Neuronal stem cell (in vitro differentiated cells): ENCODE measurements around the gene LRRC27.

Experiments used
- DNase-seq: peaks from one replicate; pipeline ENCODE4 v3.0.0-alpha.2; 2013; ENCODE audit warnings: low spot score
- H2AFZ ChIP-seq: one replicate; pipeline ENCODE4 v1.6.1; 2013; ENCODE audit warnings: mild to moderate bottlenecking, low read length, inconsistent platforms
- H2AK5ac ChIP-seq: 2 replicates; pipeline ENCODE4 v1.6.1; 2013; ENCODE audit warnings: low read depth, mild to moderate bottlenecking, inconsistent platforms, low read length, moderate library complexity, mixed read lengths
- H2BK120ac ChIP-seq: 2 replicates; pipeline ENCODE4 v1.6.1; 2013; ENCODE audit warnings: low read depth, mild to moderate bottlenecking, inconsistent platforms, low read length, moderate library complexity, mixed read lengths
- H2BK12ac ChIP-seq: one replicate; pipeline ENCODE4 v1.6.1; 2013; ENCODE audit warnings: low read length, inconsistent platforms
- H2BK15ac ChIP-seq: 2 replicates; pipeline ENCODE4 v1.6.1; 2013; ENCODE audit warnings: mild to moderate bottlenecking, low read length, inconsistent platforms, mixed read lengths
- H2BK5ac ChIP-seq: one replicate; pipeline ENCODE4 v1.6.1; 2013; ENCODE audit warnings: inconsistent platforms, mild to moderate bottlenecking, low read length, moderate library complexity
- H3K14ac ChIP-seq: one replicate; pipeline ENCODE4 v1.6.1; 2013; ENCODE audit warnings: low read length, inconsistent platforms
- H3K18ac ChIP-seq: 2 replicates; pipeline ENCODE4 v1.6.1; 2013; ENCODE audit warnings: low read length, inconsistent platforms
- H3K23ac ChIP-seq: 2 replicates; pipeline ENCODE4 v1.6.1; 2013; ENCODE audit warnings: low read depth, mild to moderate bottlenecking, mixed read lengths, low read length, inconsistent platforms; ENCODE audit not compliant: poor library complexity
- H3K27ac ChIP-seq: replicated peaks from 3 replicates; pipeline ENCODE4 v1.5.1; 2013; ENCODE audit warnings: low read length, inconsistent platforms
- H3K27me3 ChIP-seq, 3 experiments: 2 replicates each; pipeline ENCODE4 v1.6.1; 2013; ENCODE audit warnings: low read length in 3 of 3, mild to moderate bottlenecking in 2 of 3, inconsistent platforms in 1 of 3, low read depth in 1 of 3, mixed read lengths in 1 of 3, moderate library complexity in 1 of 3; ENCODE audit not compliant: control insufficient read depth in 3 of 3, insufficient read depth in 3 of 3
- H3K36me3 ChIP-seq, 2 donors: replicated peaks in 1 of 2; 2 replicates each; pipeline ENCODE4 v1.6.1; 2013; ENCODE audit warnings: low read length in 2 of 2; ENCODE audit not compliant: control insufficient read depth in 2 of 2, insufficient read depth in 2 of 2
- H3K4ac ChIP-seq: 2 replicates; pipeline ENCODE4 v1.6.1; 2013; ENCODE audit warnings: inconsistent platforms, mild to moderate bottlenecking, low read length, moderate library complexity
- H3K4me1 ChIP-seq, 2 donors: 1 replicate in 1 of 2; 2 replicates in 1 of 2; pipeline ENCODE4 v1.6.1; 2013; ENCODE audit warnings: low read length in 2 of 2, low read depth in 1 of 2; ENCODE audit not compliant: control insufficient read depth in 2 of 2, insufficient read depth in 1 of 2
- H3K4me2 ChIP-seq: one replicate; pipeline ENCODE4 v1.6.1; 2013; ENCODE audit warnings: mild to moderate bottlenecking, low read length, inconsistent platforms; ENCODE audit not compliant: insufficient read depth, poor library complexity, severe bottlenecking
- H3K4me3 ChIP-seq, 2 donors: 2 replicates each; pipeline ENCODE4 v1.5.1; 2013; ENCODE audit warnings: low read length in 2 of 2, mild to moderate bottlenecking in 2 of 2, inconsistent platforms in 1 of 2, moderate library complexity in 1 of 2
- H3K79me1 ChIP-seq: one replicate; pipeline ENCODE4 v1.6.1; 2013; ENCODE audit warnings: low read depth, mild to moderate bottlenecking, inconsistent platforms, low read length, moderate library complexity
- H3K9ac ChIP-seq: one replicate; pipeline ENCODE4 v1.6.1; 2013; ENCODE audit warnings: mild to moderate bottlenecking, low read depth, low read length, inconsistent platforms; ENCODE audit not compliant: poor library complexity
- H3K9me3 ChIP-seq, 2 donors: replicated peaks in 1 of 2; 2 replicates each; pipeline versions ENCODE3 to v1.6.1; 2013; ENCODE audit warnings: low read length in 2 of 2, mild to moderate bottlenecking in 2 of 2, inconsistent platforms in 1 of 2, low read depth in 1 of 2, mixed read lengths in 1 of 2, moderate library complexity in 1 of 2; ENCODE audit not compliant: control insufficient read depth in 2 of 2, insufficient read depth in 1 of 2
- H4K8ac ChIP-seq: one replicate; pipeline ENCODE4 v1.6.1; 2013; ENCODE audit warnings: low read depth, mild to moderate bottlenecking, inconsistent platforms, low read length, moderate library complexity
- H4K91ac ChIP-seq: one replicate; pipeline ENCODE4 v1.6.1; 2013; ENCODE audit warnings: low read length, low read depth, mild to moderate bottlenecking, inconsistent platforms; ENCODE audit not compliant: poor library complexity
- WGBS, 2 donors: extraction: QIAGEN DNeasy Blood & Tissue Kit; methylation state at CpG; one replicate each; pipeline ENCODE4 v1.1.7; 2013; ENCODE audit warnings: missing lambda C conversion rate in 2 of 2, mixed read lengths in 1 of 2; ENCODE audit not compliant: insufficient read length in 2 of 2, insufficient replicate concordance in 1 of 2; ENCODE audit errors: extremely low coverage in 2 of 2; 5-methylcytosine and 5-hydroxymethylcytosine counted together

LRRC27 gene

DNA sequence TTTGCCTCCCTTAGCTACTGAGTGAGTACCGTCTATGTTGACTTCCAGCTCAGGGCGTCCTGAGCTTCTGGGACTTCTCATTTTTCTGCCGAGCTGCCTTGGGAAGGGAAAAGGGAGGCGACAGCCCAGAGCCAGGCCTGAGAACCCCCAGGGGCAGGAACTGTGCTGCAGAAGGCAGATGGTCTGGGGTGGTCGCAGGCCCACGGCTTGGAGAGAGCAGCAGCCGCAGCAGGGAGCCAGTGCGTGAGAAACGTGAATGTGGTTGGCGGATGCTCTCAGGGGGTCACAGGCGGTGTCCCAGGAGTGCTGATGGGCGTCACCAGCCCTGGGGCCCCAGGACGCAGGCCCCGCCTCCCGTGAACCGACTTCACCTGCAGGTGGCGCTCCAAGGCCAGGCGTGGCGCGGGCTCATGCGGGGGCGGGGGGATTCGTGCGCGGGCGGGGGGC is 55.8 kb downstream of the LRRC27 start:
- H2BK15ac ChIP-seq: no peak overlapping the region
- peak overlapping the region; percentile 64 for H2AK5ac ChIP-seq
- H2BK120ac ChIP-seq: no peak overlapping the region
- H3K27me3 ChIP-seq: peaks cover 0 to 17% (median 2%) of the 10 kb centered on the region in 3 experiments
- H3K4ac ChIP-seq: no peak overlapping the region
- H3K18ac ChIP-seq: peak overlapping the region; percentile 61
- H3K23ac ChIP-seq: no peak overlapping the region
- H4K91ac ChIP-seq: no peak overlapping the region
- no CpG with 5 or more reads among the region's 26 CpGs for WGBS, 2 donors
- peak overlapping the region; percentile 41 for H2AFZ ChIP-seq
- no peak overlapping the region for H3K4me3 ChIP-seq
- H3K36me3 ChIP-seq: no peaks in the 10 kb centered on the region
- H3K4me1 ChIP-seq: peaks cover 0 to 4% of the 10 kb centered on the region in 2 donors
- peaks cover 1% of the 10 kb centered on the region for H3K79me1 ChIP-seq
- no peak overlapping the region for H3K14ac ChIP-seq
- no peak overlapping the region for H3K4me2 ChIP-seq
- no peak overlapping the region for H4K8ac ChIP-seq
- DNase-seq: peak; percentile 77
- no peak overlapping the region for H2BK12ac ChIP-seq
- peaks cover 0 to 4% of the 10 kb centered on the region in 2 donors for H3K9me3 ChIP-seq
- peak overlapping the region; percentile 4 for H2BK5ac ChIP-seq
- H3K9ac ChIP-seq: peak overlapping the region; percentile 65
- peak overlapping the region; percentile 25 for H3K27ac ChIP-seq

DNA sequence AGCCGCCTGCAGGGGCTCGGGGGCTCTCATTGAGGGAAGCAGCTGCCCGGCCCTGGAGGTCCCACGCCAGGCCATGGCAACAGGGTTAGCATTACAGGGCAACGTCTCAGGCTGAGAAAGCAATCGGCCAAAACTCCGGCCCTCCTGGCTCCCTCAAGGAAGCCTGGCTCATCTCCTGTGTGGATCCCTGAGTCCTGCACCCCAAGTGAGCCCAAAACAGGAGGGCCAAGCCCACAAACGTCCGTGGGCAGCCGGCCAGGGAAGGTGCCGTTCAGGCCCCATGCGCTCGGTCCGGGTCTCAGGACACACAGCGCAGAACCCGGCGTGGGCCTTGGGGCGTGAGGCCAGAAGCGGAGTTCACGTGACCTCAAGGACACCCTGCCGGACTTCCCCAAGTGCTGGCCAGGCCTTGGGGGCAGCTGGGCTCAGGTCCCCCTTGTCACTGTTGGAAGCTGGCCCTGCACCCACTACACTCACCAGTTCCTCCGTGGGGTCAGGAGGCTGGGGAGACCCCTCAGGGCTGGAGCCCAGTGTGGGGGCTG is 57.0 kb downstream of the LRRC27 start:
- no peak overlapping the region for H4K91ac ChIP-seq
- no peaks in the 10 kb centered on the region for H3K36me3 ChIP-seq
- peaks cover 0 to 4% of the 10 kb centered on the region in 2 donors for H3K4me1 ChIP-seq
- peak overlapping the region; percentile 62 for H2AFZ ChIP-seq
- H2BK12ac ChIP-seq: no peak overlapping the region
- no peak overlapping the region for H3K4me2 ChIP-seq
- peak overlapping the region; percentile 73 for H2BK120ac ChIP-seq
- no peak overlapping the region for H3K27ac ChIP-seq
- peaks cover 0 to 4% of the 10 kb centered on the region in 2 donors for H3K9me3 ChIP-seq
- peaks cover 0 to 17% (median 0%) of the 10 kb centered on the region in 3 experiments for H3K27me3 ChIP-seq
- H3K23ac ChIP-seq: peak overlapping the region; percentile 58
- H3K14ac ChIP-seq: no peak overlapping the region
- no peak overlapping the region for H3K9ac ChIP-seq
- WGBS, 2 donors: no CpG with 5 or more reads among the region's 22 CpGs
- H2BK15ac ChIP-seq: peak overlapping the region; percentile 92
- no peak overlapping the region for H2BK5ac ChIP-seq
- H3K18ac ChIP-seq: peak overlapping the region; percentile 92
- no peak overlapping the region for H3K4me3 ChIP-seq
- H3K79me1 ChIP-seq: peaks cover 1% of the 10 kb centered on the region
- peak overlapping the region; percentile 48 for H4K8ac ChIP-seq
- no peak for DNase-seq
- H3K4ac ChIP-seq: peak overlapping the region; percentile 78
- H2AK5ac ChIP-seq: peak overlapping the region; percentile 95

DNA sequence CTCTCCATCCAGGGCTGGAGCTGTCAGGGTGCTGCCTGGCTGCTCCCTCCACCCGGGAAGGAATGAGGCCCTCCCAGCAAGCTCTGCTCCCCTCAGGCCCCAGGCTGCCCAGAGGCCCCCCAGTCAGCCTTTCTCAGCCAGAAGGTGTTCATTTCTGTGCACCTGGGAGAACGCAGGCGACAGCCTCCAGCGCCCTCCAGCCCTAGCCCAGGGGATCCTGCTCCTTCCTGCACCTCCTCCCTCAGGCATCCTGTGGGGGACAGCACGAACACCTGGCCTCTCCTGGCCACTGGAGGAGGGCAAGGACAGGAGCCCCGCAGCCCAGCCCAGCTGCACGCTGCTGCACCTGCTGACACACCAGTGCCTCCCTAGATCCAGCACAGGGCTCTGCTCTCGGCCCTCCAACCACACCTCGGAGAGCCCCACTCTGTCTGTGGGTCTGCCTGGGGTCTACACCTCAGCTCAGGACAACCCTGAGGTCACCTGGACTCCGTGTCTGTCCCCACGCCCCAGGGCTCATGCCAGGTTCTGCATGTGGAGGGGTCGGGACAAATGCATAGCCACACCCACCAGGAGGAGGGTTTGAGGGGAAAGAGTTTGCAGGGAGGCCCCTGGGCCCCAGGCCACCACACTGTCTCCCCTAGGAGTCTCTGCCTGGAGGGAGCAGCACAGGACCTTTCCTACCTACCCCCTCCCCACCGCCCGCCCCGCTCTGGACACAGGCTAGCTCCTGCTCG is 57.6 kb downstream of the LRRC27 start:
- H3K4me2 ChIP-seq: no peak overlapping the region
- H2BK5ac ChIP-seq: no peak overlapping the region
- no peak overlapping the region for H3K9ac ChIP-seq
- peak overlapping the region; percentile 73 for H2BK120ac ChIP-seq
- peaks cover 0 to 4% of the 10 kb centered on the region in 2 donors for H3K4me1 ChIP-seq
- H3K18ac ChIP-seq: peak overlapping the region; percentile 92
- H3K36me3 ChIP-seq: no peaks in the 10 kb centered on the region
- H2BK12ac ChIP-seq: no peak overlapping the region
- peak overlapping the region; percentile 95 for H2AK5ac ChIP-seq
- no peak overlapping the region for H4K91ac ChIP-seq
- H3K14ac ChIP-seq: no peak overlapping the region
- peak overlapping the region; percentile 92 for H2BK15ac ChIP-seq
- H2AFZ ChIP-seq: peak overlapping the region; percentile 62
- no peak overlapping the region for H3K4me3 ChIP-seq
- no peak overlapping the region for H4K8ac ChIP-seq
- DNase-seq: no peak
- WGBS, 2 donors: no CpG with 5 or more reads among the region's 16 CpGs
- peaks cover 0 to 4% of the 10 kb centered on the region in 2 donors for H3K9me3 ChIP-seq
- peaks cover 1% of the 10 kb centered on the region for H3K79me1 ChIP-seq
- peak overlapping the region; percentile 58 for H3K23ac ChIP-seq
- peaks cover 0 to 17% (median 2%) of the 10 kb centered on the region in 3 experiments for H3K27me3 ChIP-seq
- H3K4ac ChIP-seq: no peak overlapping the region
- H3K27ac ChIP-seq: no peak overlapping the region

DNA sequence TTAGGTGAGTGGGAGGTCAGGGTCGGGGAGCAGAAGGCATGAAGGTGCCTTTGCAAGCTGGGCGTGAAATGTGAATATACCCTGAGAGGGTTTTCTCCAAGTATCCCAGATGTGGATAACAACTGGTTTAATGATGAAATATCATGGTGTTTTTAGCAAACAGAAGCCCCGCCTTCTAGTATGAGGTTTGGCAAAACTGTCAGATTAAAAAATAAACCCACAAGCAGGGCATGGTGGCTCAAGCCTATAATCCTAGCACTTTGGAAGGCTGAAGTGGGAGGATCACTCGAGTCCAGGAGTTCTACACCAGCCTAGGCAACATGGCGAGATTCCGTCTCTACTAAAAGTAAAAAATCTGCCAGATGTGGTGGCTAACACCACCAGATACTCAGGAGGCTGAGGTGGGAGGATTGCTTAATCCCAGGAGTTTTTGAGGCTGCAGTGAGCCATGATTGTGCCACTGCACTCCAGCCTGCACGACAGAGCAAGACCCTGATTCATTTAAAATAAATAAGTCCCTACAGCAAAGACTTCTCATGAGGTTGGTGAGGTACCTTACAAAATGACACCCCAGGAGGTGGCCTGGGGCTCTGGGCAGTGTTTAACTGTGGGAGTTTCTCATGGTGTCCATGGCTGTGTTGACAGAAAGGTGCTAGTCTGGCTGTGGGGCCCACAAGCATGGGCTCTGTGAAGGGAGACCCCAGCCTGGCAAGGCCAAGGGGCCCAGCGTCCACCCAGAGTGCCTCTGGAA is 58.4 kb downstream of the LRRC27 start:
- H3K27ac ChIP-seq: no peak overlapping the region
- H3K14ac ChIP-seq: no peak overlapping the region
- no peak overlapping the region for H2AFZ ChIP-seq
- H3K4me2 ChIP-seq: no peak overlapping the region
- no peak overlapping the region for H3K23ac ChIP-seq
- no CpG with 5 or more reads among the region's 8 CpGs for WGBS, 2 donors
- H4K91ac ChIP-seq: no peak overlapping the region
- no peak overlapping the region for H3K18ac ChIP-seq
- H2BK15ac ChIP-seq: no peak overlapping the region
- no peak overlapping the region for H2AK5ac ChIP-seq
- H3K9ac ChIP-seq: no peak overlapping the region
- H3K4me3 ChIP-seq: no peak overlapping the region
- no peak overlapping the region for H2BK12ac ChIP-seq
- H3K36me3 ChIP-seq: no peaks in the 10 kb centered on the region
- peaks cover 0 to 4% of the 10 kb centered on the region in 2 donors for H3K4me1 ChIP-seq
- no peak overlapping the region for H4K8ac ChIP-seq
- H2BK120ac ChIP-seq: no peak overlapping the region
- H3K79me1 ChIP-seq: peaks cover 1% of the 10 kb centered on the region
- H3K9me3 ChIP-seq: peaks cover 0 to 4% of the 10 kb centered on the region in 2 donors
- H3K27me3 ChIP-seq: peaks cover 0 to 17% (median 6%) of the 10 kb centered on the region in 3 experiments
- DNase-seq: no peak
- H3K4ac ChIP-seq: no peak overlapping the region
- no peak overlapping the region for H2BK5ac ChIP-seq
